ENCODE data around the gene TOM1.

GRCh38 chr22:35386670-35387288 is 87.1 kb downstream of the TOM1 start:
- TF ChIP-seq ZNF384 (IDR thresholded peaks at IDR 0.05) (no peak), FOXM1 (IDR thresholded peaks at IDR 0.05; ENCODE audit: borderline replicate concordance) (no peak), NFRKB (IDR thresholded peaks at IDR 0.05) (no peak), SP1 (IDR thresholded peaks at IDR 0.05) (no peak), FOXA1 (IDR thresholded peaks at IDR 0.05) (no peak), SUZ12 (IDR thresholded peaks at IDR 0.05) (no peak)
